Lower leg skin (tissue), 3 donors: Measurements from ENCODE around the gene SEMA3C.

Experiments used
- POLR2A ChIP-seq, 2 donors: fragments of 450-650 bp; IDR thresholded peaks; one replicate each; pipeline ENCODE4 v1.6.1; 2016 to 2017; ENCODE audit warnings: antibody characterized with exemption in 2 of 2, mild to moderate bottlenecking in 1 of 2, moderate library complexity in 1 of 2
- TF ChIP-seq, protein P1 (sequence below), 3 donors: fragments of 450-650 bp; IDR thresholded peaks; one replicate each; pipeline ENCODE4 v1.5.1; 2016; ENCODE audit warnings: antibody characterized with exemption in 3 of 3, mild to moderate bottlenecking in 3 of 3, moderate library complexity in 2 of 3

DNA sequence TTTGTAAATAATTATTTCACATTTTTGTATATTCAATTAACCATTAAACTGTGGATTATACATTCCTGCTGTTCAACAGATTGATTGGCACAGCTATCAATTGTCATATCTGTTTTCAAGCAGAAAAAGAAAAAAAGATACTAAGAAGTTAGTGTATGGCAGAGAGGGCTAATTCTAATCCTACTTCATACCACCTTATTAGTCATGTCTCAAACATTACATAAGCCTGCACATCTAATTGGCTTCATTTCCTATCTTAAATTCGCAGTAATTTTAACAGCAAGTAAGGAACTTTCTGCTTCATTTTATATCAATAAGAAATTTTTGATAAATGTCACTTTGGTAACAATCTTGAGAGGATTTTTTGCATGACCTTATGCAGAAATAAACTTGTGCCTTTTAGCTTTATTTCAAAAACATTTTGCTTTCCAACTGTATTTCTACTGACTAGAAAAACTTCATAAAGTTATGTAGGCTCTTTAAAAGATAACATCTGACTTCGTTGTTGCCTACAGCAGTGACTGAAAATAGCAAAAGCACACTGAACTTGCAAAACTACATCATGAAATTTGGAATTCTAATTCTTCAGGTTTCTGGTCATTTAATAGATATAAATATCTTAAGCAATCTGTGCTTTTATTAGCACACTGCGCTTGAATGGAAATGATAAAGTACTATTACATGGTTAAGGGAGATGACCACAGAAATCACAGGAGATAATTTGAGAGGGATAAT is 111.5 kb downstream of the SEMA3C start:
- TF ChIP-seq, protein P1, sequence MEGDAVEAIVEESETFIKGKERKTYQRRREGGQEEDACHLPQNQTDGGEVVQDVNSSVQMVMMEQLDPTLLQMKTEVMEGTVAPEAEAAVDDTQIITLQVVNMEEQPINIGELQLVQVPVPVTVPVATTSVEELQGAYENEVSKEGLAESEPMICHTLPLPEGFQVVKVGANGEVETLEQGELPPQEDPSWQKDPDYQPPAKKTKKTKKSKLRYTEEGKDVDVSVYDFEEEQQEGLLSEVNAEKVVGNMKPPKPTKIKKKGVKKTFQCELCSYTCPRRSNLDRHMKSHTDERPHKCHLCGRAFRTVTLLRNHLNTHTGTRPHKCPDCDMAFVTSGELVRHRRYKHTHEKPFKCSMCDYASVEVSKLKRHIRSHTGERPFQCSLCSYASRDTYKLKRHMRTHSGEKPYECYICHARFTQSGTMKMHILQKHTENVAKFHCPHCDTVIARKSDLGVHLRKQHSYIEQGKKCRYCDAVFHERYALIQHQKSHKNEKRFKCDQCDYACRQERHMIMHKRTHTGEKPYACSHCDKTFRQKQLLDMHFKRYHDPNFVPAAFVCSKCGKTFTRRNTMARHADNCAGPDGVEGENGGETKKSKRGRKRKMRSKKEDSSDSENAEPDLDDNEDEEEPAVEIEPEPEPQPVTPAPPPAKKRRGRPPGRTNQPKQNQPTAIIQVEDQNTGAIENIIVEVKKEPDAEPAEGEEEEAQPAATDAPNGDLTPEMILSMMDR (IDR thresholded peaks at IDR 0.05), result no peak
- no peak for TF ChIP-seq POLR2A (IDR thresholded peaks at IDR 0.05)
